Smooth muscle cell (in vitro differentiated cells): Measurements from ENCODE around the gene PSMB10. TPM values are rescaled to one million over a fixed set of nuclear protein-coding genes. Genes with fewer than 3 reads are reported as not detected.

ENCODE experiments used
- DNase-seq: peaks from one replicate; lab custom pipeline; 2025; ENCODE audit not compliant: unreplicated experiment; lab: John Stamatoyannopoulos, UW
- H2AFZ ChIP-seq: fragments of 200-600 bp; sonication (generic); 2 replicates; pipeline ENCODE4 v1.6.0; 2016; ENCODE audit warnings: antibody characterized with exemption, low read depth, mild to moderate bottlenecking
- H3F3A ChIP-seq: fragments of 200-600 bp; sonication (generic); 2 replicates; pipeline ENCODE4 v1.6.0; 2017; ENCODE audit warnings: antibody characterized with exemption, low read depth
- H3K27ac ChIP-seq: fragments of 200-600 bp; sonication (generic); 2 replicates; pipeline ENCODE4 v1.5.1; 2016; ENCODE audit warnings: low read depth, mild to moderate bottlenecking
- H3K27me3 ChIP-seq: fragments of 200-600 bp; sonication (generic); 2 replicates; pipeline ENCODE4 v1.6.1; 2016; ENCODE audit warnings: low read depth, mild to moderate bottlenecking
- H3K36me3 ChIP-seq: fragments of 200-600 bp; sonication (generic); 2 replicates; pipeline ENCODE4 v1.5.1; 2016; ENCODE audit warnings: low read depth
- H3K4me1 ChIP-seq: fragments of 200-600 bp; sonication (generic); 2 replicates; pipeline ENCODE4 v1.5.1; 2016; ENCODE audit warnings: low read depth
- H3K4me2 ChIP-seq: fragments of 200-600 bp; sonication (generic); 2 replicates; pipeline ENCODE4 v1.6.0; 2016; ENCODE audit warnings: mild to moderate bottlenecking
- H3K4me3 ChIP-seq: fragments of 200-600 bp; sonication (generic); 2 replicates; pipeline ENCODE4 v1.5.1; 2016; ENCODE audit warnings: mild to moderate bottlenecking
- H3K79me2 ChIP-seq: fragments of 200-600 bp; sonication (generic); 2 replicates; pipeline ENCODE4 v1.6.0; 2016; ENCODE audit warnings: low read depth, mild to moderate bottlenecking
- H3K9ac ChIP-seq: fragments of 200-600 bp; sonication (generic); 2 replicates; pipeline ENCODE4 v1.6.0; 2016; ENCODE audit warnings: low read depth
- H3K9me3 ChIP-seq: fragments of 200-600 bp; sonication (generic); replicated peaks from 2 replicates; pipeline ENCODE4 v1.5.1; 2016; ENCODE audit warnings: low read depth
- H4K20me1 ChIP-seq: fragments of 200-600 bp; sonication (generic); 2 replicates; pipeline ENCODE4 v1.6.0; 2016; ENCODE audit warnings: low read depth
- WGBS: methylation state at CpG from one replicate; pipeline ENCODE4 v1.1.7; 2016; ENCODE audit warnings: low lambda C conversion rate; 5-methylcytosine and 5-hydroxymethylcytosine counted together
- polyA plus RNA-seq: library from polyadenylated mRNA; unstranded; fragments of >200 nt; fragmentation: Nextera tagmentation; extraction: Ambion mirVana; gene quantifications from 2 replicates; pipeline ENCODE4 v1.2.1, GENCODE V29; 2016
- total RNA-seq: library from RNA; depleted of rRNA; stranded (reverse); fragments of >200 nt; gene quantifications from 2 replicates; pipeline ENCODE4 v1.2.3, GENCODE V29; 2014
- TF ChIP-seq, protein P1 (sequence below): fragments of 200-600 bp; sonication (generic); IDR thresholded peaks from 2 replicates; pipeline ENCODE4 v1.5.1; 2017; ENCODE audit warnings: borderline replicate concordance, mild to moderate bottlenecking, antibody characterized with exemption; ENCODE audit not compliant: insufficient read depth, poor library complexity, severe bottlenecking

The PSMB10 gene
- total and polyA plus RNA-seq, 2 experiments from 2014 or later, result 17.3 to 38.4 TPM

DNA sequence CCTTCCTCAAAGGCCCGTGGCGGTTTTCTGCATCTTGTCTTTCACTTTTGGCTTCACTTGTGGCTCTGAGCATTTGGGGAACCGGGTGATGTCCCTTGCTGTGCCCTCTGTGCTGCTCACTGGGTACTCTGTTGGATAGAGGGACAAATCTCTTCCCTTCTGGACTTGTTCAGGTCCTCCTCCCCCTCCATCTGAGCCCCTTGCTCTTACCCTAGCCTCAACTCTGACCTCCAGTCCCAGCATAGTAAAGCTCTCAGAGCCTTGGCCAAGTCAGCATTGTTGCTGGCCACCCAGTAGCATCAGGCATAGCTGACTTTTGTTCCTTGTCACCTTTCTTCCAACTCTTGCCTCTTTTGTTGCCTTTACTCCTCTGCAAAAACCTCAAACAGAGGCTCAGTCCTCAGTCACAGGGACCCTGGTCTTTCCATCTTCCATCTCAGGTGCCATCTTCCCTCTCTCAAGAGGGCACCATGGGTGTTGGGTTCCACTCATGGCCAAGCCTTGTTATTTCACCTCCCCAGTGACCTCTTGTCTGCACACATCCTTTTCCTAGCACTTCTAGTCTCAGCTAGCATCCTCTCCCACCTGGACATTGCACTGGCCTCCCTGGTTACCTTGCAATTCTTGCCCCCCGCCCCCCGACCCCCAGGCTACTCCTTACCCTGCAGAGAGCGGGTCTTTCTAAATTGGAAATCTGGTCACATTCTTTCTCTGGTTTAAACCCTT, 393 bp upstream of the PSMB10 start:
- H3K4me3 ChIP-seq, result peak overlapping the region; percentile 87
- no peaks in the 10 kb centered on the region for H3F3A ChIP-seq
- peaks cover 32% of the 10 kb centered on the region for H4K20me1 ChIP-seq
- no peak overlapping the region for H2AFZ ChIP-seq
- WGBS, result 55% methylated on average over 6 of the region's 6 CpGs
- no peaks in the 10 kb centered on the region for H3K36me3 ChIP-seq
- H3K4me1 ChIP-seq, result peaks cover 12% of the 10 kb centered on the region
- H3K9ac ChIP-seq, result peak overlapping the region; percentile 71
- TF ChIP-seq, protein P1, sequence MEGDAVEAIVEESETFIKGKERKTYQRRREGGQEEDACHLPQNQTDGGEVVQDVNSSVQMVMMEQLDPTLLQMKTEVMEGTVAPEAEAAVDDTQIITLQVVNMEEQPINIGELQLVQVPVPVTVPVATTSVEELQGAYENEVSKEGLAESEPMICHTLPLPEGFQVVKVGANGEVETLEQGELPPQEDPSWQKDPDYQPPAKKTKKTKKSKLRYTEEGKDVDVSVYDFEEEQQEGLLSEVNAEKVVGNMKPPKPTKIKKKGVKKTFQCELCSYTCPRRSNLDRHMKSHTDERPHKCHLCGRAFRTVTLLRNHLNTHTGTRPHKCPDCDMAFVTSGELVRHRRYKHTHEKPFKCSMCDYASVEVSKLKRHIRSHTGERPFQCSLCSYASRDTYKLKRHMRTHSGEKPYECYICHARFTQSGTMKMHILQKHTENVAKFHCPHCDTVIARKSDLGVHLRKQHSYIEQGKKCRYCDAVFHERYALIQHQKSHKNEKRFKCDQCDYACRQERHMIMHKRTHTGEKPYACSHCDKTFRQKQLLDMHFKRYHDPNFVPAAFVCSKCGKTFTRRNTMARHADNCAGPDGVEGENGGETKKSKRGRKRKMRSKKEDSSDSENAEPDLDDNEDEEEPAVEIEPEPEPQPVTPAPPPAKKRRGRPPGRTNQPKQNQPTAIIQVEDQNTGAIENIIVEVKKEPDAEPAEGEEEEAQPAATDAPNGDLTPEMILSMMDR, result no peak
- no peaks in the 10 kb centered on the region for H3K9me3 ChIP-seq
- DNase-seq, result no peak
- peak overlapping the region; percentile 86 for H3K4me2 ChIP-seq
- H3K27ac ChIP-seq, result peak overlapping the region; percentile 69
- H3K79me2 ChIP-seq, result no peaks in the 10 kb centered on the region
- H3K27me3 ChIP-seq, result no peaks in the 10 kb centered on the region

DNA sequence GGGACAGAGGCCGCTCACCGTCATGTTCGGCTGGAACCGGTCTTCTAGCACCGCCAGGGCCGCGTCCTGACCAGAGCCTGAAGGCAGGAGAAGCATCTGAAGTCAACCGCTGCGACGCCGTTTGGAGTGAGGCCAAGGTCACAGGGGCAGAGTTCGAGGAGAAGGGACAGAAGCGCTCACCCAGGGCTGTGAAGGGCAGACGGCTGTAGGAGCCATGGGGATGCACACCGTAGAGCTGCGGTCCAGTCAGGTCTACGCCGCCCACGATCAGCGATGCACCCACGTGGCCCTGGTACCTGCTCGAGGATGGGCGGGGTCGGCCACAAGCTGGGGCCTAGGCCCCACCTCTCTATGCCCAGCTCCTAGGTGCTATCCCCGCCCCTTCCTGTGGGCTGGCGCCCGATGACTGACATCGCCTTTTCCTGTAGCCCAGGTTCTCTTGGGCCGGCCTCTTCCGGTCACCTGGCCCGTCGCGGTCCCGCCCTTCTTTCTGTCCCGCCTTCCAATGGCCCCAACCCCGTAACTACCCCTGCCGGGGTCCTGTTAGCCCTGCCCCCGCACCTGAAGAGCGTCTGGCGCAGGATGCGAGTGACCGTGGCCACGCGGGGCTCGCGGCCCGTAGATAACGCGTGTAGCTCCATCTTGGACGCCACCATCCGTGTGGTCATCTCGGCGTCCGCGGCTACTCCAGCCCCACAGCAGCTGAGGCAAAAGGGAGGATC, 1.1 kb downstream of the PSMB10 start:
- Histone ChIP-seq H3K4me3 (peak overlapping the region; percentile 87), H3K36me3 (no peaks in the 10 kb centered on the region), H4K20me1 (peaks cover 17% of the 10 kb centered on the region), H3K4me1 (peaks cover 12% of the 10 kb centered on the region), H3K4me2 (peak overlapping the region; percentile 86), H3K79me2 (no peaks in the 10 kb centered on the region), H3F3A (no peaks in the 10 kb centered on the region), H3K9me3 (no peaks in the 10 kb centered on the region), H3K27ac (peak overlapping the region; percentile 69), H2AFZ (no peak overlapping the region), H3K9ac (peak overlapping the region; percentile 71), H3K27me3 (no peaks in the 10 kb centered on the region)
- under 1% methylated on average over 55 of the region's 55 CpGs for whole genome bisulfite sequencing
- DNase-seq, result peak; percentile 46
- TF ChIP-seq, protein P1, result no peak

DNA sequence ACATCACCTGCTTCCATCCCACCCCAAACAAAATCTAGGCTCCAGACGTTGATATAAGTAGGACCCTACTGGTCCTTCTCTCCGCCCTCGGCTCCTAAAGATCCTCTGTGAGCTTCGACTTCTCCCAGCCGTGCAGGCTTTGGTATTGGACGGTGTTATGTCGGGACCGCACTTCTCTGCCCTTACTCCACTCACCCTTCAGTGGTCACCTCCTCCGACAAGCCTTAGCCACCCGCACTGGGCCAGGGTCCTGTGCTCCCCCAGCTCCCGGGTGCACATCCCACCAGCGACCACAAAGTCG, 1.6 kb downstream of the PSMB10 start:
- Histone ChIP-seq H4K20me1 (peaks cover 15% of the 10 kb centered on the region), H3K9ac (peak overlapping the region; percentile 31), H3F3A (no peaks in the 10 kb centered on the region), H3K27ac (no peak overlapping the region), H3K4me3 (peak overlapping the region; percentile 87), H3K9me3 (no peaks in the 10 kb centered on the region), H2AFZ (no peak overlapping the region), H3K4me2 (peak overlapping the region; percentile 86), H3K79me2 (no peaks in the 10 kb centered on the region), H3K4me1 (peaks cover 12% of the 10 kb centered on the region), H3K36me3 (no peaks in the 10 kb centered on the region), H3K27me3 (no peaks in the 10 kb centered on the region)
- TF ChIP-seq, protein P1, result no peak
- no peak for DNase-seq
- 7% methylated on average over 13 of the region's 13 CpGs for WGBS
